HCT116 (cell line): Measurements from ENCODE around the gene ALMS1.

Source experiments
- CEBPB ChIP-seq: IDR thresholded peaks from 2 replicates; pipeline ENCODE4 v1.6.1; 2012; ENCODE audit warnings: low read depth
- CTCF ChIP-seq, 3 experiments: fragments of 200-600 bp in 1 of 3; sonication (generic) in 1 of 3; IDR thresholded peaks in 2 of 3; conservative IDR thresholded peaks in 1 of 3; 2 replicates each; pipeline ENCODE4 v1.5.1; 2012 to 2017; ENCODE audit warnings: low read depth in 2 of 3, low read length in 2 of 3, antibody characterized with exemption in 1 of 3, borderline replicate concordance in 1 of 3, control low read depth in 1 of 3, mild to moderate bottlenecking in 1 of 3, mixed read lengths in 1 of 3, mixed run types in 1 of 3, moderate library complexity in 1 of 3; ENCODE audit not compliant: insufficient read depth in 1 of 3
- EZH2 ChIP-seq: fragments of 200-600 bp; sonication (generic); IDR thresholded peaks from 2 replicates; pipeline ENCODE4 v1.6.1; 2017; ENCODE audit warnings: antibody characterized with exemption, mixed run types
- JUND ChIP-seq: IDR thresholded peaks from 2 replicates; pipeline ENCODE4 v1.6.1; 2012
- MAX ChIP-seq: IDR thresholded peaks from 2 replicates; pipeline ENCODE4 v1.6.1; 2012
- POLR2A ChIP-seq: IDR thresholded peaks from 2 replicates; pipeline ENCODE4 v1.7.0; 2011; ENCODE audit warnings: borderline replicate concordance; ENCODE audit not compliant: insufficient read depth, insufficient read length; ENCODE audit errors: extremely low read depth
- POLR2AphosphoS5 ChIP-seq: IDR thresholded peaks from 2 replicates; pipeline ENCODE4 v1.6.1; 2011; ENCODE audit warnings: mild to moderate bottlenecking, low read depth, low read length, moderate library complexity
- RAD21 ChIP-seq: IDR thresholded peaks from 2 replicates; pipeline ENCODE4 v1.6.1; 2012; ENCODE audit warnings: low read depth, mild to moderate bottlenecking
- REST ChIP-seq: IDR thresholded peaks from 2 replicates; pipeline ENCODE4 v1.6.1; 2012; ENCODE audit warnings: low read depth
- YY1 ChIP-seq: IDR thresholded peaks from 2 replicates; pipeline ENCODE4 v1.6.1; 2011; ENCODE audit warnings: low read length, low read depth, moderate library complexity, mild to moderate bottlenecking; ENCODE audit not compliant: insufficient replicate concordance; ENCODE audit errors: extremely low read depth
- ZBTB33 ChIP-seq: IDR thresholded peaks from 2 replicates; pipeline ENCODE4 v1.6.1; 2011; ENCODE audit warnings: mild to moderate bottlenecking, low read length, moderate library complexity; ENCODE audit not compliant: insufficient replicate concordance; ENCODE audit errors: extremely low read depth

GRCh38 chr2:73457982-73458381 lies 72.3 kb downstream of the ALMS1 start:
- TF ChIP-seq REST: no peak
- TF ChIP-seq CTCF (IDR thresholded peaks at IDR 0.05 in 2 of 3, conservative IDR thresholded peaks at IDR 0.05 in 1 of 3; ENCODE audit: borderline replicate concordance in 1 of 3, insufficient read depth in 1 of 3, low read depth in 2 of 3, low read length in 2 of 3): no peak
- TF ChIP-seq POLR2A: no peak
- TF ChIP-seq RAD21: no peak
- no peak for TF ChIP-seq EZH2
- TF ChIP-seq CEBPB: no peak
- no peak for TF ChIP-seq POLR2AphosphoS5
- TF ChIP-seq MAX: no peak
- TF ChIP-seq JUND: no peak
- TF ChIP-seq ZBTB33: no peak
- TF ChIP-seq YY1: no peak
